OCI-LY7 (cell line): ENCODE results near the gene PTPN14. TPM values are rescaled to one million over a fixed set of nuclear protein-coding genes. Genes with fewer than 3 reads are reported as not detected.

Source experiments
- BruUV-seq: library from RNA; stranded (reverse); fragments of 400-500 nt; replicated peaks from 2 replicates; lab custom pipeline; 2021; lab: Mats Ljungman, UMichigan
- CTCF ChIA-PET: fragments of 300-600 bp; sonication (Branson Sonifier 250); formaldehyde crosslinking; loops from one replicate; lab custom pipeline; 2022; ENCODE audit warnings: antibody characterized with exemption; ENCODE audit not compliant: unreplicated experiment; lab: Charles Lee
- POLR2A ChIA-PET: fragments of 300-600 bp; sonication (Branson Sonifier 250); formaldehyde crosslinking; loops from one replicate; lab custom pipeline; 2022; ENCODE audit warnings: antibody characterized with exemption; lab: Charles Lee
- DNase-seq: peaks from one replicate; pipeline ENCODE4 v3.0.0-alpha.2; 2015; ENCODE audit warnings: low spot score
- H2AFZ ChIP-seq: fragments of 200-600 bp; sonication (generic), shearing (Covaris generic); 2 replicates; pipeline ENCODE4 v1.6.1; 2014; ENCODE audit warnings: mild to moderate bottlenecking, antibody characterized with exemption, low read length, moderate library complexity
- H3K27ac ChIP-seq: fragments of 200-600 bp; sonication (generic); 2 replicates; pipeline ENCODE4 v1.5.1; 2014; ENCODE audit warnings: mixed run types, low read depth, mild to moderate bottlenecking, moderate library complexity, low read length, inconsistent platforms; ENCODE audit not compliant: poor library complexity, severe bottlenecking
- H3K36me3 ChIP-seq: fragments of 200-600 bp; sonication (generic); 2 replicates; pipeline ENCODE4 v1.6.1; 2014; ENCODE audit warnings: mild to moderate bottlenecking, antibody characterized with exemption, low read length, moderate library complexity, mixed read lengths; ENCODE audit not compliant: insufficient read depth
- H3K4me1 ChIP-seq: fragments of 200-600 bp; sonication (generic); 2 replicates; pipeline ENCODE4 v1.5.1; 2014; ENCODE audit warnings: mild to moderate bottlenecking, low read length; ENCODE audit not compliant: insufficient read depth, poor library complexity, severe bottlenecking
- H3K4me2 ChIP-seq: fragments of 200-600 bp; sonication (generic); 2 replicates; pipeline ENCODE4 v1.6.1; 2014; ENCODE audit warnings: mild to moderate bottlenecking, low read length
- H3K4me3 ChIP-seq: fragments of 200-600 bp; sonication (generic); 2 replicates; pipeline ENCODE4 v1.5.1; 2014; ENCODE audit warnings: mild to moderate bottlenecking, low read depth, low read length; ENCODE audit not compliant: poor library complexity, severe bottlenecking
- H3K79me2 ChIP-seq: fragments of 200-600 bp; sonication (generic); 2 replicates; pipeline ENCODE4 v1.6.1; 2016; ENCODE audit warnings: low read depth, mild to moderate bottlenecking, low read length, moderate library complexity, mixed read lengths; ENCODE audit not compliant: insufficient read depth
- H3K9me2 ChIP-seq: fragments of 200-600 bp; sonication (generic); 2 replicates; pipeline ENCODE4 v1.6.1; 2016; ENCODE audit warnings: mild to moderate bottlenecking, low read length, mixed read lengths; ENCODE audit not compliant: insufficient read depth
- H3K9me3 ChIP-seq: fragments of 200-600 bp; sonication (generic); 2 replicates; pipeline ENCODE4 v1.6.1; 2014; ENCODE audit warnings: mild to moderate bottlenecking, mixed run types, low read length, mixed read lengths
- H4K20me1 ChIP-seq: fragments of 200-600 bp; sonication (generic); 2 replicates; pipeline ENCODE4 v1.6.1; 2014; ENCODE audit warnings: mild to moderate bottlenecking, antibody characterized with exemption, low read length, moderate library complexity, mixed read lengths; ENCODE audit not compliant: insufficient read depth
- CTCF ChIP-seq: fragments of 200-600 bp; sonication (generic); conservative IDR thresholded peaks from 2 replicates; pipeline ENCODE4 v1.5.1; 2014; ENCODE audit warnings: mild to moderate bottlenecking, antibody characterized with exemption, low read length, moderate library complexity, mixed read lengths
- EZH2phosphoT487 ChIP-seq: fragments of 200-600 bp; sonication (generic); IDR thresholded peaks from 2 replicates; pipeline ENCODE4 v1.6.1; 2018; ENCODE audit warnings: low read depth, borderline replicate concordance, mild to moderate bottlenecking, mixed run types, antibody characterized with exemption, low read length, moderate library complexity, mixed read lengths
- intact Hi-C: fragments of 100-400 bp; cut with micrococcal nuclease; formaldehyde crosslinking; loops from one replicate; pipeline ENCODE4 v1.10.0; 2022; ENCODE audit not compliant: unreplicated experiment
- total RNA-seq, 2 experiments: library from RNA; depleted of rRNA in 1 of 2; stranded (reverse); fragments of >200 nt in 1 of 2; shearing (Covaris generic) in 1 of 2; gene quantifications; 2 replicates each; pipeline ENCODE4 v1.2.3, GENCODE V29; 2014 to 2022

PTPN14 gene
- total RNA-seq, 2 experiments from 2014 or later: not detected

GRCh38 chr1:214493126-214493796 lies 58.1 kb downstream of the PTPN14 start:
- Histone ChIP-seq H3K4me1 (no peaks in the 10 kb centered on the region), H3K4me3 (no peak overlapping the region), H3K4me2 (no peak overlapping the region), H3K27ac (no peak overlapping the region), H4K20me1 (no peaks in the 10 kb centered on the region), H3K79me2 (no peaks in the 10 kb centered on the region), H3K36me3 (no peaks in the 10 kb centered on the region), H3K9me2 (no peaks in the 10 kb centered on the region), H2AFZ (no peak overlapping the region), H3K9me3 (no peaks in the 10 kb centered on the region)
- no peak for DNase-seq
- BruUV-seq: no TSS peak
- intact Hi-C loops: no loop called here
- POLR2A ChIA-PET: no interaction called here
- CTCF ChIA-PET: no interaction called here
- no peak for TF ChIP-seq CTCF
- TF ChIP-seq EZH2phosphoT487: no peak

GRCh38 chr1:214492401-214493075 lies 58.9 kb downstream of the PTPN14 start:
- intact Hi-C loops: no loop called here
- POLR2A ChIA-PET: interaction anchor here (0.7 kb wide), 1 partner anchor 88 kb away, joined by 3 read pairs; no protein-coding TSS in a partner anchor
- H4K20me1 ChIP-seq: no peaks in the 10 kb centered on the region
- H3K79me2 ChIP-seq: no peaks in the 10 kb centered on the region
- H3K27ac ChIP-seq: no peak overlapping the region
- no peak overlapping the region for H3K4me3 ChIP-seq
- CTCF ChIA-PET: no interaction called here
- H3K9me3 ChIP-seq: no peaks in the 10 kb centered on the region
- H2AFZ ChIP-seq: no peak overlapping the region
- H3K4me2 ChIP-seq: no peak overlapping the region
- DNase-seq: no peak
- BruUV-seq: no TSS peak
- H3K9me2 ChIP-seq: no peaks in the 10 kb centered on the region
- H3K36me3 ChIP-seq: no peaks in the 10 kb centered on the region
- no peak for TF ChIP-seq EZH2phosphoT487
- H3K4me1 ChIP-seq: no peaks in the 10 kb centered on the region

- H3K27ac ChIP-seq: no peak overlapping the region
- no peaks in the 10 kb centered on the region for H3K79me2 ChIP-seq
- no peak for DNase-seq
- no peak overlapping the region for H3K4me2 ChIP-seq
- ChIA-PET POLR2A (no interaction called here), CTCF (no interaction called here)
- TF ChIP-seq EZH2phosphoT487: no peak
- no peak for TF ChIP-seq CTCF
- no peaks in the 10 kb centered on the region for H3K4me1 ChIP-seq
- H4K20me1 ChIP-seq: no peaks in the 10 kb centered on the region
- no peaks in the 10 kb centered on the region for H3K9me3 ChIP-seq
- no peak overlapping the region for H3K4me3 ChIP-seq
- intact Hi-C loops: no loop called here
- no peaks in the 10 kb centered on the region for H3K36me3 ChIP-seq
- H3K9me2 ChIP-seq: no peaks in the 10 kb centered on the region
- H2AFZ ChIP-seq: no peak overlapping the region
- BruUV-seq: no TSS peak
Observed at GRCh38 chr1:214491468-214492146, 59.8 kb downstream of the PTPN14 start.
